GM12891 (cell line): Measurements from ENCODE around the gene RBBP8NL.

Experiments used
- POLR2AphosphoS5 ChIP-seq: IDR thresholded peaks from 2 replicates; pipeline ENCODE4 v1.6.1; 2011; ENCODE audit warnings: low read depth, low read length, control low read depth
- POU2F2 ChIP-seq: IDR thresholded peaks from 2 replicates; pipeline ENCODE4 v1.6.1; 2011; ENCODE audit warnings: low read depth, mild to moderate bottlenecking, control low read depth, low read length, moderate library complexity

GRCh38 chr20:62473717-62474603, 46.6 kb upstream of the RBBP8NL start:
- no peak for TF ChIP-seq POLR2AphosphoS5
- no peak for TF ChIP-seq POU2F2
